A204.1 (cell line): ENCODE measurements around the gene VWA3A.

ENCODE experiments used
- FAIRE-seq: peaks from 2 replicates; lab custom pipeline; 2012; peaks lifted over from hg19 to GRCh38; lab: Jason Lieb, UNC

The VWA3A gene

GRCh38 chr16:22206013-22206841 lies 113.9 kb downstream of the VWA3A start, which contains the start of gene EEF2K:
EEF2K (plus strand) TSS chr16:22206278; CDS start chr16:22225730, 19,452 bp downstream.
- no peak for FAIRE-seq
